GM12872 (cell line): ENCODE data around the gene ABCA13.

ENCODE experiments used
- TF ChIP-seq, protein P1 (sequence below): IDR thresholded peaks from 3 replicates; pipeline ENCODE4 v1.5.1; 2011; ENCODE audit warnings: low read depth, mild to moderate bottlenecking, low read length, moderate library complexity; ENCODE audit not compliant: insufficient read depth

ABCA13 gene

DNA sequence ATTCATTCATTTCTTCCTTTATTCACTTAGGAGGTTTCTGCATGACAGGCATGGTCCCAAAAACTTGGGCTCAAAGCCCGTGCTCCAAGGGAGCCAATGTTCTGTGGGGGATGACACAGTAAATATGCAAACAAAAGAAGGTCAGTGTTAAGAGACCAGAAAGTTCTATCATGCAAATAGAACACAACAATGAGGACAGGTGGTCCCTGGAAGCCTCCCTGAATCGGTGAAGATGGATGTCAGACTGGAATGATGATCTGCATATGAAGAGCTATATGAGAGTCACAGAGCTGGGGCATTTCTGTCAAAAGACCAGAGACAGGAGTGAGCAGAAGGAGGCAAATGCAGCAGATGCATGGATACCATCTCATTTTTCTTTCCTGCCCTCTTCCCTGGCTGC lies 129.0 kb downstream of the ABCA13 start:
- TF ChIP-seq, protein P1, sequence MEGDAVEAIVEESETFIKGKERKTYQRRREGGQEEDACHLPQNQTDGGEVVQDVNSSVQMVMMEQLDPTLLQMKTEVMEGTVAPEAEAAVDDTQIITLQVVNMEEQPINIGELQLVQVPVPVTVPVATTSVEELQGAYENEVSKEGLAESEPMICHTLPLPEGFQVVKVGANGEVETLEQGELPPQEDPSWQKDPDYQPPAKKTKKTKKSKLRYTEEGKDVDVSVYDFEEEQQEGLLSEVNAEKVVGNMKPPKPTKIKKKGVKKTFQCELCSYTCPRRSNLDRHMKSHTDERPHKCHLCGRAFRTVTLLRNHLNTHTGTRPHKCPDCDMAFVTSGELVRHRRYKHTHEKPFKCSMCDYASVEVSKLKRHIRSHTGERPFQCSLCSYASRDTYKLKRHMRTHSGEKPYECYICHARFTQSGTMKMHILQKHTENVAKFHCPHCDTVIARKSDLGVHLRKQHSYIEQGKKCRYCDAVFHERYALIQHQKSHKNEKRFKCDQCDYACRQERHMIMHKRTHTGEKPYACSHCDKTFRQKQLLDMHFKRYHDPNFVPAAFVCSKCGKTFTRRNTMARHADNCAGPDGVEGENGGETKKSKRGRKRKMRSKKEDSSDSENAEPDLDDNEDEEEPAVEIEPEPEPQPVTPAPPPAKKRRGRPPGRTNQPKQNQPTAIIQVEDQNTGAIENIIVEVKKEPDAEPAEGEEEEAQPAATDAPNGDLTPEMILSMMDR, result no peak

- TF ChIP-seq, protein P1, result no peak
These were observed 129.9 kb downstream of the ABCA13 start for GRCh38 chr7:48301201-48301600.

GRCh38 chr7:48304641-48305040 lies 133.4 kb downstream of the ABCA13 start:
- TF ChIP-seq, protein P1, result no peak

- TF ChIP-seq, protein P1, result no peak
These were observed 134.4 kb downstream of the ABCA13 start for GRCh38 chr7:48305661-48306060.

DNA sequence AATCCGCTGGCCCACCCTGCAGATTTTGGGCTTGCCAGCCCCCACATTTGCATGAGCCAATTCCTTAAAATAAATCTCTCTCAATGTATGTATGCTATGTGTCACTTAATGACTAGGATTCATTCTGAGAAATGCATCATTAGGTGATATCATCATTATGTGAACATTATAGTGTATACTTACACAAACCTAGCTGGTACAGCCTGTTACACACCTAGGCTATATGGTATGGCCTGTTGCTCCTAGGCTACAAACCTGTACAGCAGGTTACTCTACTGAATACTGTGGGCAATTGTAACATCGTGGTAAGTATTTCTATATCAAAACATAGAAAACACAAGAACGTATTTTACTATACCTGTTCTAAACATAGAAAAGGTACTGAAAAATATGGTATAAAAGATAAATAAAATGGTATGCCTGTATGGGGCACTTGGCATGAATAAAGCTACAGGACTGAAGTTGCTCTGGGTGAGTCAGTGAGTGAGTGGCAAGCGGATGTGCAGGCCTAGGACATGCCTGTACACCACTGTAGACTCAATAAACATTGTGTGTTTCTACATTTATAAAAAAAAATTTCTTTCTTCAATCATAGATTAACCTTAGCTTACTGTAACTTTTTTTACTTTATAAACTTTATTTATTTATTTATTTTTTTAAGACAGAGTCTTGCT lies 135.9 kb downstream of the ABCA13 start:
- TF ChIP-seq, protein P1, result no peak

DNA sequence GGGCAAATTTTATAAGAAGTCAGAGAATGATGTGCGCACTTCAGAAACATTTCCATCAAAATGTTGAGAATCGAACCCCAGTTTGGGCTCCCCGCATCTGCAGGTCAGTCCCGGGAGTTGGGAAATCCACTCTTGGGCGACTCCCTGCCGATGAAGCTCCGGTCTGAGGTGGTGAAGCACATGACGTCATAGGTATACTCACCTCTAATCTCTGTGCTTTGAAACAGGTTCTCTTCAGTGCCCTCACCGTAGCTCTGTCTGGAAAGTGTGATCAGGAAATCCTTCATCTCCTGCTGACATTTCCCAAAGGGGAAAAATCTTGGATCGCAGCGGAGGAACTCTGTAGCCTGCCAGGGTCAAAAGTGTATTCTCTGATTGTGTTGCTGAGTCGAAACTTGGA lies 138.5 kb downstream of the ABCA13 start:
- TF ChIP-seq, protein P1, result no peak

- TF ChIP-seq, protein P1, result no peak
These were observed 140.3 kb downstream of the ABCA13 start for GRCh38 chr7:48311464-48312100.
